ENCODE data around the gene PPP3CA.

The PPP3CA gene

DNA sequence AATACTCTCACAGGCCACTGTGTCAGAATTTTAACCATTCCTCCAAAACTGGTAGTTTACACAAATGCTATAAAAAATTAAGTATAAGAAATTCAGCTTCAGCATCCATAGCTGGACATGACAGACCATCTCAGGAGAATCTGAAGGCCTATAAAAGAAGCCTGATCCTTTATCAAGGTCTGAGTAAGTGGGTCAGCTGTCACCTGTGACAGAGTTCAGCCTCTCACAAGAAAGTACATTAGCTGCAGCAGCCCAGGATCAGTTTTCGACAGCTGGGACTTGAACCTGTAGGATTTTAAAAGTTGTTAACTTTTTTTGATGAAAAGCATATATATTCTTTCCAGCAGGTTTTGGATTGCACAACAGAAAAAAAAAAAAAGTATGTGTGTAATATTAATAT lies 60.7 kb downstream of the PPP3CA start:
- DNase-seq = no peak

DNA sequence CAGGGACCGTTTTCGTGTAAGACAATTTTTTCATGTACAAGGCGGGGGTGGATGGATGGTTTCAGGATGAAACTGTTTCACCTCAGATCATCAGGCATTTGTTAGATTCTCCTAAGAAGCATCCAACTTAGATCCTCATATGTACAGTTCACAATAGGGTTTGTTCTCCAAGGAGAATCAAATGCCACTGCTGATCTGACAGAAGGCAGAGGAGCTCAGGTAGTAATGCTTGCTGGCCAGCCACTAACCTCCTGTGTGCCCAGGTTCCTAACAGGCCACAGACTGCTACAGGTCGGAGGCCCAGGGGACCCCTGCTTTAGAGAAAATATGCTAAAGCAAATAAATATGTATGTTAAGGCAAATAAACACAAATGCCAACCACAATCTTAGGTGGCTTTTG lies 61.3 kb downstream of the PPP3CA start:
- DNase-seq = no peak

DNA sequence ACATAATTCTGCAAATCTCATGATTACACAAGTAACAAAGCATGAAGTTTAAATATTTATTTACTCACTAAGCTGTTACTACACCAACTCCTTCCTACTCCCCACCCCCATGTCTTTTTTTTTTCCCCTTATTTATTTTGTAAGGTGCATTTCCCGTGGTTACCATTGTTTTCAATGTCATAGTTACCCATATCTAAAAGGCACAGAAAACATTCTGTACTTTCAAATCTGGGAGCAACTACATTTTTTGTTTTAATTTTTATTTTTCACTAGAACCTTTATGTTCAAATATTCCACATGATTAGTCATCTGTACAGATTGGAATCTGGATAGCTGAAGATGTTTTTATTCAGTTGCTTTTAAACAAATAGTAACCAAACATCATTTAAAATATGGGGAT lies 62.8 kb downstream of the PPP3CA start:
- DNase-seq = no peak

DNA sequence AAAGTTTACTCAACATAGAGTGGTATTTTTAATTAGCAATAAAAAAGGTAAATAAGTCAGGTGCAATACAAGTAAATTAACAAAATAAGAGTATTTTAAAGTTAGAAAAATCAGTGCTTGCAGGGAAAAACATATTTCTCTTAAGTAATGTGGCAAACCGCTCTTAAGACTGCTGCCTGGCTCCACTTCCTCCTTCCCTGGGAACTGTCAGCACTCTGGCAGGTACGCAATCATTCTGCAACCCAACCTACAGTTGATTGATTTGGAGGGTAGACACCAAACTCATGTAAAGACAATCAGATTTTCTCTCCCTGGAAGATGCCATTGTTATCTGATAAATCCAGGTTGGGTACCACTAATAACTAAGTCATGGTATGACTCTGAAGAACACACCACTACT lies 63.9 kb downstream of the PPP3CA start:
- DNase-seq = no peak

DNA sequence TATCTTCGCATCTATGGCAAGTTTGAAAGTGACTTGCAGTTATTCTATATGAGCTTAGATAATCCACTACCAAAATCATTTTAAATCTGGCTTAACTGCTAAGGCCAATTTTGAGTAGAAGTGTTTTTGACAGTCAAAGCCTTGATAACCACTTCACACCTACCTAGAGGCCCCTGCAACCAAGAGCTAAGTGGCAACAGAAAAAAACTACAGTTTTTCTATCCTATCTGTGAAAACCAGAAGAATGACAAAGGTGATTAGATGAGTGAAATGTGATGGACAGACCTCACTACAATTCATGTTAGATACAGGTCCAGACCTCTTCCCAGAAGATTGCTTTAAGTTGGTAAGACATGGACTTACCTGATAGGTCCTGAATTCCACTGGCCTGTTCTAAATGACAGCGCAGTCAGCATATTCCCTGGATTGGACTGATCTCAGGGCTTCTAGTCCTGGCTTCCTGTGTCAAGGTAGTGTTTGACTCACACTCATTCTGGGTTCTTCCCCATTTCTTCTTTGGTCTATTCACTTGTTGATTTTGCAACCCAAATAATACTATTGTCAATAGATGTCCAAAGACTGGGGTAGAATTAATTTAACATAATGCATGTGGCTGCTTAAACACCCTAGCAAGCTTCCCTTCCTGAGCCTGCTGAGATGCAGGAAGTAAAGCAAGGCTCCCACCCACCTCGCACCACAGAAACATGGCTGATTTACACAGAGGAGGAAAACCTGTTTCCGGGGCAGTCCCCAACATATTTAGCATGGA lies 65.1 kb downstream of the PPP3CA start:
- DNase-seq = peak; percentile 17

DNA sequence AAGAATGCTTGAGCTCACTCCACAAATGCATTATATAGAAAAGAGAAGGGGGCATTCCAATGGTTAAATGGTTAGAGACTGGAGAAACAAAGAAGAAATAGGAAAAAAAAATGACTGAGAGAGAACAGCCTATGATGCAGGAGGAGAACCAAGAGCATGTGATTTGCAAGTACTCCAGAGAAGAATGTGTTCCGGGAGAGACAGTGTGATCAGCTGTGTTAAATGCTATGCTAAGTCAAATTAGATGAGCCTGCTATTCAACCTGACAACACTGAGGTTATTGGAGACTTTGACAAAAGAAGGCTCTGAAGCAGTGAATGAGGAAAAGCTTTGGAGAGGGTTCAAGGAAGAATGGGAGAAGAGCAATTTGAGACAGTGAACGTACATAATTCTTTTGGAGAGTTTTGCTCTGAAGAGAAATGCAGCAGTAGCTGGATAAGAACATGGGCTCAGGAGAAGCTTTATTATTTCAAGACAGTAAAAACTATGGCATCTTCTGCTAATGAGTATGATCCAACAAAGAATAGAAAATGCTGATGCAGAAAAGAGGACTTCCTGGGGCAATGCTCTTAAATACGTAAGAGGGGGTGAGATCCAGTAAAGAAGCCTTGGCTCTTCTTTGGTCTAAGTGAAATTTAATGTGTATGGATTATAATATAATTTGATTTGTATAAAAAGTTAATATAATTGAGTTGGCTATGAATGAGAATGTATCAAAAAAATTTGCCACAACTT lies 66.3 kb downstream of the PPP3CA start:
- DNase-seq = no peak

DNA sequence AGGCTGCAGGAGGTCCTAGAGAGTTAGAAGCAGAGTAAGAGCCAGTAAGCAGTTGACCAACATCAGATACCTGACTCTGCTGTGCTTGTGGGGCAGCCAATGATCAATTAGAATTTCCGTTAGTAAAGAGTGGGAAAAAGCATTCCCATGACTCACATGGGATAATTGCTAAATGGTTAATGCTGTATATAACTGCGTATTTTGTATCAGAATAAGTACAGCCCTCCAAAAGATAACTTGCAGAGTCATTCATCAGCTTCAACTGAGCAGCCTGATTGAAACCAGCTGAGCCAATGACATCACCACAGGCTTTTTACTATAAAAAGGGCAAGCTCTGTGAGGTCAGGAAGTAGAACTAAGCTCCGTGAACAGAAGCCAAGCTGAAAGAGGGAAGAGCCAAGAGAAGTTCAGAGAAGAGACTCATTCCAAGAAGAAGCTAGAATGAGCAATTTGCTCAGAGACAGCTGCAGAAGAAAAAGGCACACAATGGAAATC lies 67.9 kb downstream of the PPP3CA start:
- peak; percentile 25 for DNase-seq

DNA sequence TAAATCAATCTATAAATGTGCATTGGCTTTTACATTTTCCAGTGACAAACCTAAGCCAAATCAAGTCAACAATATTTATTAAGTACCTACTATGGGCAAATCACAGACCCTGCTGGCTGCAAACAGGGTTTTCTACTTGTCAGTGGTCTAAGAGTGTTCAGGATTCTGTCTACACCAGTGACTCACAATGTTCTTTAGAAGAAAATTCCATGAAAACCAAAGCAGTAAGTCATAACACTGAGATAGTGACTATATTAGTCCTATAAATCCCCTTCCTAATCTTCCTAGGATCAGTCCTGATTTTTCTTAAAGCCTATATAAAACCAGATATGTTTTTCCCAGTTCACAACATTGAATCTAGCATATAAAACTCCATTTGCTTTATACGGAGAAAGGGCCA lies 69.7 kb downstream of the PPP3CA start:
- DNase-seq = no peak

DNA sequence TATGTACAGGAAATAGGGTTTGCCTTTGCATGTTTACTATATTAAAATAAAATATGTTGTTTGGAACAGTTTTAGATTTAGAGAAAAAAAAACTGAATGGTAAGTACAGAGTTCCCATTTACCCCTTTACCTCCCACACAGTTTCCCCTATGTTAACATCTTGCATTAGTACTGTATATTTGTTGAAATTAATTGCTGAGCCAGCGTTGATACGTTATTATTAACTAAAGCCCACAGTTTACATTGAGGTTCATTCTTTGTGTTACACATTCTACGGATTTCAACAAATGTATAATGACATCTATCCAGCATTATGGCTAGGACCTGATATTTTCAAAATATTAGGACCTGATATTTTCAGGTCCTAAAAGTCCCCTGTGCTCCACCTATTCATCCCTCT lies 70.7 kb downstream of the PPP3CA start:
- no peak for DNase-seq

DNA sequence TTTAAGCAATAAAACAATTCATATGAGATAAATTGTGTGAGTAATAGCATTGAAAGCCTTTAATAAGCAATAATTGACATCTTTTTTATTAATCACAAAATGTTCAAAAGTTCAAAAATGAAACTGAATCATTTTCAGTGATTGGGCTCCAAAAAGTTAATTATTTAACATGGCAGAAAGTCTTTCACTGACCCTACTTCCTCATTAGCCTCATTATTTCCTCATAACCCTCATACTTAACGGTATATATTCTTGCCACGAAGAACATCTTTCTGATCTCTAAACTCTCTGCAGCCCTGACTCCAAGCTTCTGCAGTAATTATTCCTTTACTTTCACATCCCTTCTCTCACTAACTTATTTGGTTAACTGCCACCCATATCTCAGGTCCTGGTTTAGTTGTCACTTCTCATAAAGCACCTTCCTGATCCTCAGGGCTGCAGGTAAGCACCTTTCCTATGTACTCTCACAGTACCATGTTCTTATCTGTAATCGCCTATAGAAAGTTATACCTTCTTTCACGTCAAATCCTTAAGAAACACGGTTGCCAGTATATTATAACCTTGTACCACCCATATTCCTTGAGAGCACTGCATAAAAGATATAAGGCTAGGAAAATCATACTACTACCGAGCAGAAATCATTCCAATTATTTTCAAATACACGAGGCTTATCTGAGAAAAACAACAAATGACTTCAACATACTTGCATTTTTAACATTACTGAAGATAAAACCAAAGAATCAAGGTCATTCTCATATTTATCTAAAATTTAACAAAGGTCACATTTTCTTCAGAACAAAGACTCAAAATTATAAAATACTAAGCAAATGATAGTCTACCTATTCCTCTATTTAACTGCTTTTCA lies 72.2 kb downstream of the PPP3CA start:
- DNase-seq = no peak

DNA sequence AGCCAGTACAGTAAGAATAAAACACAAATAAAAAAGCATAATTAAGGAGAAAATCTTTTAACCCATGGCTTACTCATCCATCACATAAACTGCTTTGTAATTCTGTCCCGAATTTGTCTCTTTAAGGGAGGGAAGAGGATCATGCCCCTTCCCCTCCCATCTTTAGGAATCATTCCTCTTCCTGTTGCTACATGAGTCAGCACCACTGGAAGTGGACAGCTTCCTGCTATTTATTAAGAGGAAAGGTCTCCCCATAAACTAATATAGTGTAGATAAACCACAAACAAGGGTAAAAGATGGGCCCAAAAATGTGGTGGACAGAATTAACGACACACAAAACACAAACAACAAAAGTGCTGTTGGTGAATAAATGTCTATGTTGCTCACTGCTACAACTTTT lies 75.8 kb downstream of the PPP3CA start:
- no peak for DNase-seq

DNA sequence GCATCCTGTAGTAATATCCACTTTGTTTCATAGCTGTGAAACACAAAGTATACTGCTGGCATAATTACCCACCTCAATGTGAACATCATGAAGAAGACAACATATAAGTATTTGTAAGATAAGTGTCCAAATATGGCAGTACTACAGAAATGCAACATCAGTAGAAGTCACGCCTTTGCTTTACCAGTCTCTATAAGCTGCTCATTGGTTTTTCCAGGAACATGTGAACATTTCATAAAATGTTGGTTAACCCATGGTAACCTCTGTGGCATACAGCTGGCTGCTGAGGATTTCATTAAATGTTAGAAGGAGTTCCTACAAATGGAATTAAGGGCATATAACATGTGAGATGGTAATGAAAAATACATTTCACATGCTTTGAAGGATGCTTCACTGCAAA lies 77.6 kb downstream of the PPP3CA start:
- no peak for DNase-seq

DNA sequence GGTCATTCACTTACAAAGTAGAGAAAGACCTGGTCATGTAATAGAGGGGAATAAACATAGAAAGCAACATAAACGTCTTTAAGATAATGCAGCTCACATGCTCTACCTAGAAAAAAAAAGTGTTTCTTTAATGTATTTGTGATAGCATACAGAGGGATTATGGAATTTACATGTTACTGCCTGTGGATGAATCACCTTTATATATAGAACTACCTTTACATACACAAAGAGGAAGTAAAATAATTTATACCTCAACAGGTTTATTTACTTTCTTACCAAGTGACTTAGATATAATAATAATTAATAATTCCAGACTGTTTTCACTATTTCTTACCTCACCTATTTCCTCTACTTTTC lies 81.5 kb downstream of the PPP3CA start:
- DNase-seq = no peak

DNA sequence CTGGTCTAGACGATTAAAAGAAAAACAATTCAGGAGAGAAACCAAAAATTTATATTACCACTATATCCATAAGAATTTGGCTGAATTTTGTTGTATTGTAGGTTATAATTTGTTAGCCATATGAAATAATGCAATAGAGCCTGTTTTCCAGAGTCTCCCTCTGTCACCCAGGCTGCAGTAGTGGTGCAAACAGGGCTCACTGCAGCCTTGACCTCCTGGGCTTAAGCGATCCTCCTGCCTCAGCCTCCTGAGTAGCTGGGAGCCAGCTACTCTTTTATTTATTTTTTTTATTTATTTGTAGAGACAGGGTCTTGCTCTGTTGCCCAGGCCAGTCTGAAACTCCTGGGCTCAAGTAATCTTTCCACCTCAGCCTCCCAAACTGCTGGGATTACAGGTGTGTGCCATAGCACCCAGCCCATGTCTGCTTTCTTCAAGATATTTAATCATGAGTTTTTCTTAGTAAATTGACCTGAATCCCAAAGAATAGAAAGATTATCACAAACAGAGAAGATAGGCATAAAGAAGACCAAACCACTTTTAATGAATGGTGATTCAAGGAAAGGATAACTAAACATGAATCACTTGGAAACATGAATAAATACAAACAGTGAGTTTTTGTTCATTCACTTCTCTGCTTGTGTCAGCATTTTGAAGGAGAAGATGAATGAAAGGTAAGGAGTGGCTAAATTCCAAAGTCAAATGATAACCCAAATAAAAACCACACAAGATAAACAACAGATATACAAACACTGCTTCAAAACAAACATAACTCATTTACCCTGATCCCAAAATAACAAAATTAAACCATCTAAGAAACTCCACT lies 82.1 kb downstream of the PPP3CA start:
- DNase-seq = no peak

DNA sequence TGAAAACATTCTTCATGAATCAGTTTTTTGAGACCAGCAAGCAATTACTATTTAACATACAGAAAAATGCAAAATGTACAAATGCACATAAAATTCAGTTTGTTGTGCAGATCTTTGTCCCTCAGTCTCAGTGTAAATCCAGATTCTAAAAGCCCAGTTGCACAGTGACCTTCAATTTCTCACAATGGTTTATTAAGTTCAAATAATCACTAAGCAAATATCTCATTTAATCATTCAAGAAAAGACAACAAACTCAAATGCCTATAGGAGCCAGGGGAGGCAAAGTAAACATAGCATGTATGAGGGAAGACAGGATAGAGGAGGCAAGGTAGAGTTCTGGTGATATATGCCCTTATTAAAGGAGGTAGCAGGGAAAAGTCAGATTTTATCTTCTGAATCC lies 82.8 kb downstream of the PPP3CA start:
- no peak for DNase-seq

DNA sequence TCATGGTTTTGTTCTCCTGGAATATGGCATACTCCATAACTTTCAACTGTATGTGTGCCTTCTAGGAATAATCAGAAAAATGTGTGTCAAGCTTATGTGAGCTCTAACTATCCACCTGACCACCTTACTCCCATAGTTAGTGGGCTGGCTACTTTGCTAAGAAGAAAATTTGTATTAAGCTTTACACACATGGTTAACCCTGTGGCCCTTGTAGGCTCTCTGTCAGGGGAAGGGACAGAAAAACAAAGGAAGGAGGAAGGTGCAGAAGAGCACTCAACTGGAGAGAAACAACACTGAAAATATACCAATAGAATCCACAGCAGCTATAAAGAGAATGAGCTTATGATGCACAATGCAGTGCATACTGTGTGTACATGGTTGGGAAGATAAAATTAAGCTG lies 84.6 kb downstream of the PPP3CA start:
- no peak for DNase-seq

DNA sequence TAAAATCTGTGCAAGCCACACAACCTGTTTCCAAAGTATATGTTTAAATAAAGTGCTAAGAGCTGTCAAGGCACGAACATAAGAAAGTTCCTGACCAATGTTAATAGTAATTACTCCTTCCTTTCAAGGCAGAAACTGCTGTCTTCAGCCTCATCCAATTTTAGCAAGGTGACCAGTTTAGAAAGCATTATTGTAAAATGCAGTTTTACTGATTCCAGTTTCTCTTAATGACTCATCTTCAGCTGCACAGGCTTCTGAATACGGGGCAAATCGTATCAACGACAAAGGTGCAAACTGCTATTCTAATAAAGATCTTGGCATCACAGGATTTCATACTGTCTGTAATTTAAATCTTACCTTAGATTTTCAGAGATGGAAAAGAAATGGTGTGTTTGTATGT lies 87.5 kb downstream of the PPP3CA start:
- DNase-seq = peak; percentile 54

DNA sequence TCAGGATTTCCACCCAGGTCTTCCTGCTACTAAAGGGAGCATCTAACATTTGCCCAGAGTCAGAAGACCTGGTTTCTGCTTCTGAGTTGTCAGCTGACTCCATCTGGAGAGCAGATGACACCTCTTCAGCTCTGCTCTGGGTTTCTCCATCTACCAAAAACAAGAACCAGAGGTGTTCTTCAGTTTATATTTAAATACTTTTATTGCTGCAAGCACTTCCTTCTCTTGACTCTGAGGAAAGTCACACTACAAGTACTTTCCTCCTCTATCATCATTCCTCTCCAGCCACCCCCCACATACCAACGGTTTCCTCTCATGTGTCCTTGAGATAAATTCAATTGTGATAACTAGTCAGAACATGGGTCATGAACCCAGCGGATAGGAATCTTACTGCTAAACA lies 88.4 kb downstream of the PPP3CA start:
- peak; percentile 15 for DNase-seq

DNA sequence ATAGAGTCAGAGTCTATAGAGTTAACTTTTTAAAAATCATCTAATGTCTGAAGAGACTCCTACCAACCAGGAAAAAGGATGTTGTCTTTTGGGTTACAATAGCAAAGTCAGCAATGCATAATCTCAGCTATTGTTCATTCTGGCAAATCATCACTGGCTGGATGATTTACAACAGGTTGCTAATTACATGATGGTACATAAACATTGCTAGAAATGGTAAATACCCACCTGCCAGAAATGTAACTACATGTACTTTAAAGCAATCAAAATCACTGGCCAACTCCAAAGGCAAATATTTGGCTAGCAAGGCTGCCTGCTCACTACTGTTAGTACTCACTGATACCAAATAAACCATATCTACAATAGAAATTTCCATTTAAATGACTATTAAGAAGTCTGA lies 91.1 kb downstream of the PPP3CA start:
- no peak for DNase-seq

DNA sequence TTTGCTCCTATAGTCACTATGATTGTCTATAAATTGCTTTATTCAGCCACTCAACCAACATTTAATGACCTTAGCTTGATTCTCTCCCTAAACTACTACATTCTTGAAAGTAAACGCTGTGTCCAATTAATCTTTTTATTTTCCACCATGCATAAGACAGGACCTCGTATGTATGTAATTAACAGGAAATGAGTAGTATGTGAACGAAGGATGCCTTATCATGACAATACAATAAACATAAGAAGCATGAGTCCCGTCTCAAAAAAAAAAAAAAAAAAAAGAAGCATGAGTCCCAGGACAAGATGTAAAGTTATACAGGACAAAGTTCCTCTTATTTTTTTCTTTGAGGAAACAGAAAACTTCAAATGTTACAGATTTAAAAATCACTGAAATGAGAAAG lies 92.5 kb downstream of the PPP3CA start:
- DNase-seq = no peak

DNA sequence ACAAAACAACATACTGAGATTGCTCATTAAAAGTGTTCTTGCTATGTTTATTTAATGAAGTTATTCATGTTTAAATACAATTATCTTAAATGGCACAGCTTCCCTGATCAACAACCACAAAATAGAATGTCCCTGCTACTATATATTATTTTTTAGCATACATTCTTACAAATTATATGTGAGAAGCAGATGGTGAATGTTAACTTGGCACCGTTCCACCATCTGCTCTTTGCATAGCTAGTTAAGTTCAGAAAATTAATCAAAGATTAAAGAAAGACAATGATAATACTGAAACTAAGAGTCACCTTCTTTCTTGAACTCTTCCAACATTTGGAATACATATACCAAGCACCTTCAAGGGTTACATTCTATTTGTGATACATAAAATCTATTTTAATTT lies 94.2 kb downstream of the PPP3CA start:
- no peak for DNase-seq

DNA sequence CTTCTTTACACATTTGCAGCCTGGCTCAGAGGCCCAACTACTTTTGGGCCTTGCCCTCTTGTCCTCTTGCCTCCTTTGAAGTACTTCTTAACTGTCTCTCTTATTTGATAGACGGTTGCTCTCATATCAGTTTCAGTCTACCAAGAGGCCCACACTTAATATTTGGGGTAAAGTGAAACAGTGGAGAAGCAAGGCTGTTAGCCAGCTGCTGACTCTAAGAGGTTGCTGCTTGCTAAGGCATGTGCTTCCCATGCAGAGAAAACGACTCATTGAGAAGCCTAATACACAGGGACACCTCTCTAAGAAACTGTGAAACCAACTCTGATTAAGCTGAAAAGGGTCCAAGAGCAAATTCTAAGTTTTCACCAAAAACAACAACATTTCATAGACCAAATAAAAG lies 94.6 kb downstream of the PPP3CA start:
- no peak for DNase-seq

DNA sequence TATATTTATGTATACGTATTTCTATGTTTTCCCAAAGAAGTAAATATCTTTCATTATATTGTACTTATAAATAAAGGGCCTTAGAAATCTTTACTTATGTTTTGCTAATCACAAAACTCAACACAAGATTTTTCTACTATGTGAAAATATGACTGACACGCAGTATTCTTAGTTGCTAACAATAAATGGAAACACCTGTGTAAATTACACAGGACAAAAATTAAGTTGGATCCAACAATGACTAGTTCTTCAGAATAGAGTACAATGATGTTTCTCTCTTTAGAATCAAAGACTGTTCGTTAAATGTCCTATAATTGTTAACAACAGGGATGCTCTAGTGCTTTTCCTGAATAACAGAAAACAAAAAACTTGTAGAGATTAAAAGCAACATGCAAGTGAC lies 96.1 kb downstream of the PPP3CA start:
- no peak for DNase-seq
